ENCODE data around the gene RNF180.
A peak's percentile ranks its signal among the peaks of the same experiment; 100 is the strongest.

Gene RNF180

GRCh38 chr5:64147849-64148441, 17.7 kb upstream of the RNF180 start:
- DNase-seq (ENCODE audit: low read depth, low spot score), result peak; percentile 8
- no peaks in the 10 kb centered on the region for H3K9me3 ChIP-seq (ENCODE audit: low read depth, low read length)
- H3K4me3 ChIP-seq, result no peak overlapping the region
- H3K27ac ChIP-seq, result no peak overlapping the region
- no peak overlapping the region for H3K9ac ChIP-seq (ENCODE audit: insufficient read length)
- TF ChIP-seq FOXP2 (optimal IDR thresholded peaks at IDR 0.05; ENCODE audit: control extremely low read depth, extremely low read length, insufficient read depth) (no peak), POLR2AphosphoS5 (IDR thresholded peaks at IDR 0.05; ENCODE audit: borderline replicate concordance, low read depth, low read length) (peak; percentile 19; the same call in 1 of the 2 replicates)
- no peaks in the 10 kb centered on the region for H3K36me3 ChIP-seq (ENCODE audit: insufficient read depth, low read length)

GRCh38 chr5:64149268-64149667, 16.4 kb upstream of the RNF180 start:
- H3K9ac ChIP-seq (ENCODE audit: insufficient read length), result no peak overlapping the region
- H3K27ac ChIP-seq, result no peak overlapping the region
- no peaks in the 10 kb centered on the region for H3K9me3 ChIP-seq (ENCODE audit: low read depth, low read length)
- TF ChIP-seq FOXP2 (optimal IDR thresholded peaks at IDR 0.05; ENCODE audit: control extremely low read depth, extremely low read length, insufficient read depth) (no peak), EZH2 (IDR thresholded peaks at IDR 0.05) (no peak), POLR2AphosphoS5 (IDR thresholded peaks at IDR 0.05; ENCODE audit: borderline replicate concordance, low read depth, low read length) (no peak)
- DNase-seq (ENCODE audit: low read depth, low spot score), result no peak
- H3K4me3 ChIP-seq, result no peak overlapping the region
- H3K36me3 ChIP-seq (ENCODE audit: insufficient read depth, low read length), result no peaks in the 10 kb centered on the region

- TF ChIP-seq FOXP2 (optimal IDR thresholded peaks at IDR 0.05; ENCODE audit: control extremely low read depth, extremely low read length, insufficient read depth), result no peak
- no peak for TF ChIP-seq POLR2AphosphoS5 (IDR thresholded peaks at IDR 0.05; ENCODE audit: borderline replicate concordance, low read depth, low read length)
- no peak for TF ChIP-seq EZH2 (IDR thresholded peaks at IDR 0.05)
- DNase-seq (ENCODE audit: low read depth, low spot score), result no peak
- H3K36me3 ChIP-seq (ENCODE audit: insufficient read depth, low read length), result no peaks in the 10 kb centered on the region
- no peak overlapping the region for H3K4me3 ChIP-seq
- no peaks in the 10 kb centered on the region for H3K9me3 ChIP-seq (ENCODE audit: low read depth, low read length)
- no peak overlapping the region for H3K27ac ChIP-seq
- H3K9ac ChIP-seq (ENCODE audit: insufficient read length), result no peak overlapping the region
Observed at GRCh38 chr5:64149857-64150521, 15.7 kb upstream of the RNF180 start.

GRCh38 chr5:64156261-64156660, 9.4 kb upstream of the RNF180 start:
- Histone ChIP-seq H3K27ac (no peak overlapping the region), H3K9ac (ENCODE audit: insufficient read length) (no peak overlapping the region), H3K9me3 (ENCODE audit: low read depth, low read length) (no peaks in the 10 kb centered on the region), H3K36me3 (ENCODE audit: insufficient read depth, low read length) (no peaks in the 10 kb centered on the region), H3K4me3 (no peak overlapping the region)
- TF ChIP-seq FOXP2 (optimal IDR thresholded peaks at IDR 0.05; ENCODE audit: control extremely low read depth, extremely low read length, insufficient read depth), result no peak
- TF ChIP-seq POLR2AphosphoS5 (IDR thresholded peaks at IDR 0.05; ENCODE audit: borderline replicate concordance, low read depth, low read length), result no peak
- DNase-seq (ENCODE audit: low read depth, low spot score), result no peak

GRCh38 chr5:64158827-64159226, 6.8 kb upstream of the RNF180 start:
- TF ChIP-seq EZH2 (IDR thresholded peaks at IDR 0.05), result no peak
- no peak for TF ChIP-seq FOXP2 (optimal IDR thresholded peaks at IDR 0.05; ENCODE audit: control extremely low read depth, extremely low read length, insufficient read depth)
- TF ChIP-seq POLR2AphosphoS5 (IDR thresholded peaks at IDR 0.05; ENCODE audit: borderline replicate concordance, low read depth, low read length), result no peak
- H3K27ac ChIP-seq, result no peak overlapping the region

GRCh38 chr5:64160201-64160600, 5.4 kb upstream of the RNF180 start:
- TF ChIP-seq EZH2 (IDR thresholded peaks at IDR 0.05), result no peak
- TF ChIP-seq FOXP2 (optimal IDR thresholded peaks at IDR 0.05; ENCODE audit: control extremely low read depth, extremely low read length, insufficient read depth), result no peak
- TF ChIP-seq POLR2AphosphoS5 (IDR thresholded peaks at IDR 0.05; ENCODE audit: borderline replicate concordance, low read depth, low read length), result no peak

More at GRCh38 chr5:64158827-64159226, 6.8 kb upstream of the RNF180 start:
- Histone ChIP-seq H3K4me3 (no peak overlapping the region), H3K9ac (ENCODE audit: insufficient read length) (no peak overlapping the region), H3K9me3 (ENCODE audit: low read depth, low read length) (no peaks in the 10 kb centered on the region), H3K36me3 (ENCODE audit: insufficient read depth, low read length) (no peaks in the 10 kb centered on the region)
- no peak for DNase-seq (ENCODE audit: low read depth, low spot score)

GRCh38 chr5:64161420-64161819, 4.2 kb upstream of the RNF180 start:
- H3K36me3 ChIP-seq (ENCODE audit: insufficient read depth, low read length), result no peaks in the 10 kb centered on the region
- H3K27ac ChIP-seq, result no peak overlapping the region
- no peaks in the 10 kb centered on the region for H3K9me3 ChIP-seq (ENCODE audit: low read depth, low read length)
- H3K9ac ChIP-seq (ENCODE audit: insufficient read length), result no peak overlapping the region
- no peak overlapping the region for H3K4me3 ChIP-seq
- no peak for DNase-seq (ENCODE audit: low read depth, low spot score)
- TF ChIP-seq POLR2AphosphoS5 (IDR thresholded peaks at IDR 0.05; ENCODE audit: borderline replicate concordance, low read depth, low read length) (no peak), FOXP2 (optimal IDR thresholded peaks at IDR 0.05; ENCODE audit: control extremely low read depth, extremely low read length, insufficient read depth) (no peak)

More at GRCh38 chr5:64160201-64160600, 5.4 kb upstream of the RNF180 start:
- no peaks in the 10 kb centered on the region for H3K36me3 ChIP-seq (ENCODE audit: insufficient read depth, low read length)
- no peak overlapping the region for H3K9ac ChIP-seq (ENCODE audit: insufficient read length)
- no peak overlapping the region for H3K4me3 ChIP-seq
- no peak overlapping the region for H3K27ac ChIP-seq
- no peak for DNase-seq (ENCODE audit: low read depth, low spot score)
- H3K9me3 ChIP-seq (ENCODE audit: low read depth, low read length), result no peaks in the 10 kb centered on the region

- Histone ChIP-seq H3K9ac (ENCODE audit: insufficient read length) (no peak overlapping the region), H3K27ac (no peak overlapping the region), H3K9me3 (ENCODE audit: low read depth, low read length) (no peaks in the 10 kb centered on the region), H3K36me3 (ENCODE audit: insufficient read depth, low read length) (no peaks in the 10 kb centered on the region), H3K4me3 (no peak overlapping the region)
- no peak for TF ChIP-seq POLR2AphosphoS5 (IDR thresholded peaks at IDR 0.05; ENCODE audit: borderline replicate concordance, low read depth, low read length)
- no peak for TF ChIP-seq EZH2 (IDR thresholded peaks at IDR 0.05)
- no peak for TF ChIP-seq FOXP2 (optimal IDR thresholded peaks at IDR 0.05; ENCODE audit: control extremely low read depth, extremely low read length, insufficient read depth)
- DNase-seq (ENCODE audit: low read depth, low spot score), result no peak
Observed at GRCh38 chr5:64163135-64163534, 2.5 kb upstream of the RNF180 start.
